ENCODE data around the gene CACNA2D1.

Gene CACNA2D1

GRCh38 chr7:82319674-82320118 is 123.9 kb downstream of the CACNA2D1 start (continued):
- TF ChIP-seq TSHZ2 (CRISPR knock-in tag; IDR thresholded peaks at IDR 0.05) (peak; percentile 98), TCF4 (CRISPR knock-in tag; IDR thresholded peaks at IDR 0.05; ENCODE audit: borderline replicate concordance) (peak; percentile 100), OSR1 (CRISPR knock-in tag; IDR thresholded peaks at IDR 0.05) (no peak), ZNF565 (CRISPR knock-in tag; conservative IDR thresholded peaks at IDR 0.05; ENCODE audit: low read depth) (no peak), RARB (CRISPR knock-in tag; IDR thresholded peaks at IDR 0.05) (peak; percentile 84; the same call in 1 of the 2 replicates)

DNA sequence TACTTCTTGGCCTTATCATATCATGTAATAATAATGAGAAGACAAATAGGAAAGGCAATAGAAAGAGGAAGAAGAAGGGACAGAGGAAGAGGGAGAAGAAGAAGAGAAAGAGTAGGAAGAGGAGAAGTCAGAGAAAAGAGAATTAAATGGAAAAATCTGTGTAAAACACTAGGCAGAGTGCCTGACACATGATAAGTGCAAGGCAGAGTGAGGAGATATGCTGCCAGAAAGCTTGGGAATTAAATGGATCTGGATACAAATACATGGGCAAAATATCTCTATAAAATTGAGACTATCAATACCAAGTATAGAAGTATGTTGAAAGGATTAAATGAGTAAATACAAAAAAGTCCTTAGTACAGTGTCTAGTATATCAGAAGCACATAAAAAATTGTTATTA is 124.8 kb downstream of the CACNA2D1 start:
- TF ChIP-seq ZNF70 (CRISPR knock-in tag; IDR thresholded peaks at IDR 0.05), result peak; percentile 46; the same call in 1 of the 2 replicates
- no peak for TF ChIP-seq RARB (CRISPR knock-in tag; IDR thresholded peaks at IDR 0.05)
- no peak for ATAC-seq

DNA sequence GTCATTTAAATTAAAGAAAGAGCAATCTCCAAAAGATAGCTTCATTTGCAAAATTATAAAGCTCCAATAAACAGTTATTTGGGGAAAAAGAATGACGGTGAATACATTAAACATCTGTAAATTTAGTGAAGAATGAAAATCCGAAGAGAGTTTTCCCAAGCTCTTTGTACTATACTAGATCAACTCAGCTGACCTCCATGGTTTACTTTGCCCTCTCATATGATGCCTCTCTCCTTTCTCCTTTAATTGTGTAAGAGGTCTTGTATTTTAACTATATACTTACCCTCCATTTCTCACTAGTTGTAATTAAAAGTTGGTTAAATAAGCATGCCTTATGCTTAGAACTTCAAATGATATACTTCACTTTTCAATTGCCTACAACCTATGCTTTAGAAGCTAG is 125.8 kb downstream of the CACNA2D1 start:
- TF ChIP-seq GLIS3 (CRISPR knock-in tag; IDR thresholded peaks at IDR 0.05) (no peak), PPARA (CRISPR knock-in tag; IDR thresholded peaks at IDR 0.05; ENCODE audit: borderline replicate concordance) (no peak), CREB5 (CRISPR knock-in tag; IDR thresholded peaks at IDR 0.05; ENCODE audit: low read depth) (no peak), ESRRG (CRISPR knock-in tag; IDR thresholded peaks at IDR 0.05) (no peak), ISL1 (CRISPR knock-in tag; IDR thresholded peaks at IDR 0.05) (no peak), TSHZ2 (CRISPR knock-in tag; IDR thresholded peaks at IDR 0.05) (no peak), TOX (CRISPR knock-in tag; IDR thresholded peaks at IDR 0.05; ENCODE audit: borderline replicate concordance) (no peak), OSR1 (CRISPR knock-in tag; IDR thresholded peaks at IDR 0.05) (no peak), ZFP3 (CRISPR knock-in tag; IDR thresholded peaks at IDR 0.05) (no peak), TCF4 (CRISPR knock-in tag; IDR thresholded peaks at IDR 0.05; ENCODE audit: borderline replicate concordance) (no peak), CSDC2 (CRISPR knock-in tag; IDR thresholded peaks at IDR 0.05) (no peak), CSRNP3 (CRISPR knock-in tag; IDR thresholded peaks at IDR 0.05) (no peak), ZNF8 (CRISPR knock-in tag; IDR thresholded peaks at IDR 0.05) (no peak), SNAI2 (CRISPR knock-in tag; IDR thresholded peaks at IDR 0.05) (no peak), ZFP30 (CRISPR knock-in tag; IDR thresholded peaks at IDR 0.05) (no peak), POU6F1 (CRISPR knock-in tag; IDR thresholded peaks at IDR 0.05; ENCODE audit: borderline replicate concordance, low read depth) (no peak), BACH2 (CRISPR knock-in tag; IDR thresholded peaks at IDR 0.05; ENCODE audit: borderline replicate concordance) (no peak), ARNTL (CRISPR knock-in tag; IDR thresholded peaks at IDR 0.05; ENCODE audit: borderline replicate concordance, low read depth) (no peak), ZNF565 (CRISPR knock-in tag; conservative IDR thresholded peaks at IDR 0.05; ENCODE audit: low read depth) (no peak)
- TF ChIP-seq, protein P1, sequence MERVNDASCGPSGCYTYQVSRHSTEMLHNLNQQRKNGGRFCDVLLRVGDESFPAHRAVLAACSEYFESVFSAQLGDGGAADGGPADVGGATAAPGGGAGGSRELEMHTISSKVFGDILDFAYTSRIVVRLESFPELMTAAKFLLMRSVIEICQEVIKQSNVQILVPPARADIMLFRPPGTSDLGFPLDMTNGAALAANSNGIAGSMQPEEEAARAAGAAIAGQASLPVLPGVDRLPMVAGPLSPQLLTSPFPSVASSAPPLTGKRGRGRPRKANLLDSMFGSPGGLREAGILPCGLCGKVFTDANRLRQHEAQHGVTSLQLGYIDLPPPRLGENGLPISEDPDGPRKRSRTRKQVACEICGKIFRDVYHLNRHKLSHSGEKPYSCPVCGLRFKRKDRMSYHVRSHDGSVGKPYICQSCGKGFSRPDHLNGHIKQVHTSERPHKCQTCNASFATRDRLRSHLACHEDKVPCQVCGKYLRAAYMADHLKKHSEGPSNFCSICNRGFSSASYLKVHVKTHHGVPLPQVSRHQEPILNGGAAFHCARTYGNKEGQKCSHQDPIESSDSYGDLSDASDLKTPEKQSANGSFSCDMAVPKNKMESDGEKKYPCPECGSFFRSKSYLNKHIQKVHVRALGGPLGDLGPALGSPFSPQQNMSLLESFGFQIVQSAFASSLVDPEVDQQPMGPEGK (CRISPR knock-in tag; IDR thresholded peaks at IDR 0.05; ENCODE audit: borderline replicate concordance), result no peak
- no peak for ATAC-seq

All from SK-N-SH treated with all-trans-retinoic acid at 6 μM for 48 hours (cell line).